ENCODE results near the gene TUFT1.

GRCh38 chr1:151574575-151575529 is 34.7 kb downstream of the TUFT1 start:
- no peak for TF ChIP-seq SP1 (IDR thresholded peaks at IDR 0.05)
- TF ChIP-seq TARDBP (IDR thresholded peaks at IDR 0.05): no peak
- no peak for TF ChIP-seq L3MBTL2 (conservative IDR thresholded peaks at IDR 0.05)
